CD14-positive monocyte (primary cell): Measurements from ENCODE around the gene ATP6AP2. TPM values are rescaled to one million over a fixed set of nuclear protein-coding genes. Genes with fewer than 3 reads are reported as not detected.

Experiments used
- DNase-seq, 3 donors: peaks; one replicate each; pipeline ENCODE4 v3.0.0-alpha.2; 2011 to 2022
- H2AFZ ChIP-seq: 2 replicates; pipeline ENCODE4 v1.6.0; 2012; ENCODE audit warnings: mild to moderate bottlenecking, low read depth, low read length, inconsistent platforms; ENCODE audit not compliant: insufficient read depth, poor library complexity, severe bottlenecking
- H3K27ac ChIP-seq, 2 donors: 1 replicate in 1 of 2; 2 replicates in 1 of 2; pipeline ENCODE4 v1.5.1; 2012 to 2013; ENCODE audit warnings: low read length in 2 of 2, control low read depth in 1 of 2, inconsistent platforms in 1 of 2, low read depth in 1 of 2, mild to moderate bottlenecking in 1 of 2
- H3K27me3 ChIP-seq, 2 donors: one replicate each; pipeline versions ENCODE4 v1.6.0 to v1.6.1; 2011 to 2013; ENCODE audit warnings: low read length in 2 of 2; ENCODE audit not compliant: control insufficient read depth in 2 of 2, insufficient read depth in 2 of 2
- H3K36me3 ChIP-seq, 2 donors: replicated peaks in 1 of 2; 1 replicate in 1 of 2; 2 replicates in 1 of 2; pipeline versions ENCODE4 v1.5.1 to v1.6.1; 2012 to 2013; ENCODE audit warnings: low read length in 2 of 2, control low read depth in 1 of 2, inconsistent platforms in 1 of 2, mild to moderate bottlenecking in 1 of 2; ENCODE audit not compliant: insufficient read depth in 2 of 2, control insufficient read depth in 1 of 2
- H3K4me1 ChIP-seq, 2 donors: 1 replicate in 1 of 2; 2 replicates in 1 of 2; pipeline versions ENCODE4 v1.5.1 to v1.6.1; 2012 to 2013; ENCODE audit warnings: low read length in 2 of 2, control low read depth in 1 of 2, inconsistent platforms in 1 of 2, mild to moderate bottlenecking in 1 of 2, moderate library complexity in 1 of 2; ENCODE audit not compliant: insufficient read depth in 2 of 2, control insufficient read depth in 1 of 2
- H3K4me2 ChIP-seq: replicated peaks from 2 replicates; pipeline ENCODE3; 2012; ENCODE audit warnings: low read length, moderate library complexity, mild to moderate bottlenecking; ENCODE audit not compliant: poor library complexity, severe bottlenecking; ENCODE audit errors: extremely low read depth
- H3K4me3 ChIP-seq, 3 experiments: fragments of 200-600 bp in 1 of 3; sonication (generic) in 1 of 3; replicated peaks in 1 of 3; 1 replicate in 2 of 3; 2 replicates in 1 of 3; pipeline ENCODE4 v1.5.1; 2011 to 2013; ENCODE audit warnings: low read length in 3 of 3, mild to moderate bottlenecking in 3 of 3, control low read depth in 2 of 3, low read depth in 2 of 3, inconsistent platforms in 1 of 3, moderate library complexity in 1 of 3
- H3K79me2 ChIP-seq: 2 replicates; pipeline ENCODE4 v1.6.0; 2012; ENCODE audit warnings: mild to moderate bottlenecking, control low read depth, inconsistent platforms, low read length, moderate library complexity; ENCODE audit not compliant: insufficient read depth
- H3K9ac ChIP-seq: 2 replicates; pipeline ENCODE4 v1.6.0; 2017; ENCODE audit warnings: low read length, mild to moderate bottlenecking; ENCODE audit not compliant: insufficient read depth, poor library complexity, severe bottlenecking
- H3K9me3 ChIP-seq, 2 donors: replicated peaks in 1 of 2; 1 replicate in 1 of 2; 2 replicates in 1 of 2; pipeline versions ENCODE4 v1.5.1 to v1.6.1; 2012 to 2013; ENCODE audit warnings: low read length in 2 of 2, control low read depth in 1 of 2; ENCODE audit not compliant: control insufficient read depth in 1 of 2, insufficient read depth in 1 of 2
- H4K20me1 ChIP-seq: 2 replicates; pipeline ENCODE4 v1.6.0; 2012; ENCODE audit warnings: mild to moderate bottlenecking, low read length, control low read depth, moderate library complexity; ENCODE audit not compliant: insufficient read depth
- H3K27ac Mint-ChIP-seq, 7 donors: one replicate each; pipeline ENCODE4 v1.8.0; 2020; ENCODE audit warnings: mild to moderate bottlenecking in 7 of 7, mixed read lengths in 7 of 7, moderate library complexity in 6 of 7, inconsistent platforms in 2 of 7
- H3K27me3 Mint-ChIP-seq, 3 donors: one replicate each; pipeline ENCODE4 v1.8.0; 2021 to 2022; ENCODE audit warnings: low read depth in 3 of 3, mild to moderate bottlenecking in 3 of 3, mixed read lengths in 3 of 3, moderate library complexity in 3 of 3, inconsistent platforms in 1 of 3
- H3K36me3 Mint-ChIP-seq, 2 donors: one replicate each; pipeline ENCODE4 v1.8.0; 2020; ENCODE audit warnings: mixed read lengths in 2 of 2, inconsistent platforms in 1 of 2, mild to moderate bottlenecking in 1 of 2
- H3K4me1 Mint-ChIP-seq: one replicate; pipeline ENCODE4 v1.8.0; 2020; ENCODE audit warnings: mild to moderate bottlenecking, mixed read lengths
- H3K4me3 Mint-ChIP-seq, 2 donors: one replicate each; pipeline ENCODE4 v1.8.0; 2020; ENCODE audit warnings: mild to moderate bottlenecking in 2 of 2, mixed read lengths in 2 of 2, moderate library complexity in 1 of 2
- H3K9me3 Mint-ChIP-seq, 7 donors: one replicate each; pipeline ENCODE4 v1.8.0; 2020 to 2022; ENCODE audit warnings: mixed read lengths in 7 of 7, mild to moderate bottlenecking in 6 of 7, moderate library complexity in 6 of 7, inconsistent platforms in 2 of 7
- CTCF ChIP-seq: fragments of 200-600 bp; IDR thresholded peaks from one replicate; pipeline ENCODE4 v1.8.0; 2022; ENCODE audit warnings: antibody characterized with exemption, mild to moderate bottlenecking
- WGBS: methylation state at CpG from one replicate; pipeline ENCODE4 v1.1.5; 2013; ENCODE audit warnings: missing lambda C conversion rate; ENCODE audit not compliant: insufficient coverage; 5-methylcytosine and 5-hydroxymethylcytosine counted together
- intact Hi-C, 2 donors: fragments of 100-400 bp; cut with micrococcal nuclease; formaldehyde crosslinking; loops; one replicate each; pipeline versions ENCODE4 v1.15.0 to v1.15.1; 2023
- polyA plus RNA-seq, 3 donors: library from polyadenylated mRNA; depleted of rRNA in 1 of 3; unstranded in 2 of 3; stranded (reverse) in 1 of 3; fragments of 300-500 nt in 2 of 3; fragments of >200 nt in 1 of 3; fragmentation: Illumina TruSeq in 2 of 3; gene quantifications; 1 replicate in 2 of 3; 2 replicates in 1 of 3; pipeline ENCODE4 v1.2.3, GENCODE V29; 2012 to 2021

Gene ATP6AP2
- polyA plus RNA-seq, 3 donors: 332 to 497 (median 430) TPM

- Histone ChIP-seq H3K4me1 (peaks cover 32 to 59% of the 10 kb centered on the region in 2 donors), H3K9me3 (no peaks in the 10 kb centered on the region), H3K9ac (peak overlapping the region; percentile 86), H2AFZ (peak overlapping the region; percentile 79), H3K27me3 (peaks cover 0 to 7% of the 10 kb centered on the region in 2 donors), H3K27ac (peak overlapping the region; percentile 75 to 87), H3K4me3 (peak overlapping the region; percentile 88 to 98 (median 90)), H3K36me3 (peaks cover 0 to 15% of the 10 kb centered on the region in 2 donors), H3K79me2 (peaks cover 48% of the 10 kb centered on the region), H4K20me1 (peaks cover 51% of the 10 kb centered on the region), H3K4me2 (peak overlapping the region; percentile 81)
- H3K27ac Mint-ChIP-seq: peak overlapping the region; percentile 80 to 94 (median 91)
- H3K9me3 Mint-ChIP-seq: peaks cover 0 to 4% (median 0%) of the 10 kb centered on the region in 7 donors
- H3K36me3 Mint-ChIP-seq: peaks cover 21 to 29% of the 10 kb centered on the region in 2 donors
- H3K27me3 Mint-ChIP-seq: peaks cover 0 to 28% (median 1%) of the 10 kb centered on the region in 3 donors
- 0% methylated on average over 12 of the region's 33 CpGs for WGBS
- intact Hi-C loops: loop anchor here (10.0 kb wide), 3 partner anchors 62 to 102 kb away; partner anchors contain the start of genes ATP6AP2 (in 1 of the 2) and MED14 (in 1 of the 2)
- peaks cover 36% of the 10 kb centered on the region for H3K4me1 Mint-ChIP-seq
- H3K4me3 Mint-ChIP-seq: peak overlapping the region; percentile 94
- DNase-seq: peak; percentile 24 to 42 (median 32)
- TF ChIP-seq CTCF: no peak
These were observed 65.9 kb downstream of the ATP6AP2 start for GRCh38 chrX:40646489-40647306.

- H3K27ac ChIP-seq: peak within 1 kb of the TSS; percentile 75 to 87
- DNase-seq: peak; percentile 85 to 91 (median 88)
- peaks cover 28% of the 10 kb centered on the region for H3K4me1 Mint-ChIP-seq
- peaks cover 40% of the 10 kb centered on the region for H3K79me2 ChIP-seq
- H4K20me1 ChIP-seq: peaks cover 42% of the 10 kb centered on the region
- peak within 1 kb of the TSS; percentile 88 to 98 (median 90) for H3K4me3 ChIP-seq
- H3K36me3 ChIP-seq: peaks cover 0 to 13% of the 10 kb centered on the region in 2 donors
- peaks cover 13 to 20% of the 10 kb centered on the region in 2 donors for H3K36me3 Mint-ChIP-seq
- no peak for TF ChIP-seq CTCF
- H3K27me3 ChIP-seq: peaks cover 0 to 5% of the 10 kb centered on the region in 2 donors
- peak within 1 kb of the TSS; percentile 86 for H3K9ac ChIP-seq
- H3K4me2 ChIP-seq: peak within 1 kb of the TSS; percentile 81
- peak within 1 kb of the TSS; percentile 79 for H2AFZ ChIP-seq
- intact Hi-C loops: loop anchor here (10.0 kb wide), 3 partner anchors 63 to 103 kb away; partner anchors contain the start of genes ATP6AP2 (in 1 of the 2) and MED14 (in 1 of the 2)
- H3K27me3 Mint-ChIP-seq: peaks cover 0 to 19% (median 0%) of the 10 kb centered on the region in 3 donors
- peaks cover 24 to 51% of the 10 kb centered on the region in 2 donors for H3K4me1 ChIP-seq
- H3K9me3 Mint-ChIP-seq: peaks cover 0 to 4% (median 0%) of the 10 kb centered on the region in 7 donors
- 4% methylated on average over 32 of the region's 66 CpGs for WGBS
- H3K27ac Mint-ChIP-seq: peak within 1 kb of the TSS; percentile 80 to 96 (median 94)
- peak within 1 kb of the TSS; percentile 94 for H3K4me3 Mint-ChIP-seq
- no peaks in the 10 kb centered on the region for H3K9me3 ChIP-seq
These were observed 66.8 kb downstream of the ATP6AP2 start, which contains the start of gene CXorf38 for GRCh38 chrX:40647307-40648197. TSS of gene CXorf38 (minus strand) at chrX:40647561. CDS start at chrX:40647520, 41 bp downstream.
